ENCODE data around the gene MAX. TPM values are rescaled to one million over a fixed set of nuclear protein-coding genes. Genes with fewer than 3 reads are reported as not detected.

Gene MAX
- total and polyA plus RNA-seq, 8 donors: 21.4 to 64.9 (median 50.7) TPM

DNA sequence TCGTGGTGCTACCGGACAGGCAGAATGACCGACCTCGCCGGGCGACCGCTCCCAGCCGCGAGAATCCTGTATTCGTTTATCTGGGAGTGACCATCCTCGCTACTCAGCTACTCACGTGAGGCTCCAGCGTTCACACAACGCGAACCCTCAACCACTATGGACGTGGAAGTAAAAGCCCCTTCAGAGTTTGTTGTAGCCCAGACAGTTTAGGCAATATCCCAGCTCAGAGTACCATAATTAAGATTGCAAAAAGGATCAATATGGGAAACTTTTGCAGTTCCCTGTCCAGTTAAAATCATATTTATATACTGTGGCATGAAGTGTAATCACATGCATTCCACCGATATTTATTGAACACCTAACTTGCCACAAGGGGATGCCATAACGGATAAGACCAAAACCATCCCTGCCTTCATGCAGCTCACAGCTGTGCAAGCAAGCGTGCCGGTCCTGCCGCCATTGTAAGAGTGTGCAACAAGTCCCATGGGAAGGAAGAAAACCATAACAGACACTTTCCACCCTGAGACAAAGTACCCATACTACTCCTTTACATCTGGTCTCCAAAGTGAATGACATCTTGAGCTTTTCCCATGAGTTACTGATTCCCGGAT, 938 bp upstream of the MAX start:
- WGBS, 5 donors: 6 to 14% (median 10%) methylated on average over 18 to 22 of the region's 22 CpGs
- DNase-seq: peak in 1 of 2 donors; percentile 43
- TF ChIP-seq POLR2AphosphoS5 (IDR thresholded peaks at IDR 0.05): no peak
- no peak for TF ChIP-seq EP300 (IDR thresholded peaks at IDR 0.05)
- TF ChIP-seq, protein P1, sequence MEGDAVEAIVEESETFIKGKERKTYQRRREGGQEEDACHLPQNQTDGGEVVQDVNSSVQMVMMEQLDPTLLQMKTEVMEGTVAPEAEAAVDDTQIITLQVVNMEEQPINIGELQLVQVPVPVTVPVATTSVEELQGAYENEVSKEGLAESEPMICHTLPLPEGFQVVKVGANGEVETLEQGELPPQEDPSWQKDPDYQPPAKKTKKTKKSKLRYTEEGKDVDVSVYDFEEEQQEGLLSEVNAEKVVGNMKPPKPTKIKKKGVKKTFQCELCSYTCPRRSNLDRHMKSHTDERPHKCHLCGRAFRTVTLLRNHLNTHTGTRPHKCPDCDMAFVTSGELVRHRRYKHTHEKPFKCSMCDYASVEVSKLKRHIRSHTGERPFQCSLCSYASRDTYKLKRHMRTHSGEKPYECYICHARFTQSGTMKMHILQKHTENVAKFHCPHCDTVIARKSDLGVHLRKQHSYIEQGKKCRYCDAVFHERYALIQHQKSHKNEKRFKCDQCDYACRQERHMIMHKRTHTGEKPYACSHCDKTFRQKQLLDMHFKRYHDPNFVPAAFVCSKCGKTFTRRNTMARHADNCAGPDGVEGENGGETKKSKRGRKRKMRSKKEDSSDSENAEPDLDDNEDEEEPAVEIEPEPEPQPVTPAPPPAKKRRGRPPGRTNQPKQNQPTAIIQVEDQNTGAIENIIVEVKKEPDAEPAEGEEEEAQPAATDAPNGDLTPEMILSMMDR (IDR thresholded peaks at IDR 0.05): no peak
- TF ChIP-seq POLR2A (IDR thresholded peaks at IDR 0.05): no peak
- H3K27me3 ChIP-seq: no peaks in the 10 kb centered on the region
- peaks cover 0 to 7% (median 2%) of the 10 kb centered on the region in 4 donors for H3K36me3 ChIP-seq
- peak overlapping the region; percentile 37 to 96 (median 64) for H3K27ac ChIP-seq
- no peaks in the 10 kb centered on the region for H3K9me3 ChIP-seq
- intact Hi-C loops (cut with DNase I; ENCODE audit: low total_unique reads): no loop called here
- H3K4me1 ChIP-seq: peaks cover 23 to 40% (median 35%) of the 10 kb centered on the region in 4 donors
- H3K4me3 ChIP-seq: peak overlapping the region; percentile 70 to 96 (median 94)

DNA sequence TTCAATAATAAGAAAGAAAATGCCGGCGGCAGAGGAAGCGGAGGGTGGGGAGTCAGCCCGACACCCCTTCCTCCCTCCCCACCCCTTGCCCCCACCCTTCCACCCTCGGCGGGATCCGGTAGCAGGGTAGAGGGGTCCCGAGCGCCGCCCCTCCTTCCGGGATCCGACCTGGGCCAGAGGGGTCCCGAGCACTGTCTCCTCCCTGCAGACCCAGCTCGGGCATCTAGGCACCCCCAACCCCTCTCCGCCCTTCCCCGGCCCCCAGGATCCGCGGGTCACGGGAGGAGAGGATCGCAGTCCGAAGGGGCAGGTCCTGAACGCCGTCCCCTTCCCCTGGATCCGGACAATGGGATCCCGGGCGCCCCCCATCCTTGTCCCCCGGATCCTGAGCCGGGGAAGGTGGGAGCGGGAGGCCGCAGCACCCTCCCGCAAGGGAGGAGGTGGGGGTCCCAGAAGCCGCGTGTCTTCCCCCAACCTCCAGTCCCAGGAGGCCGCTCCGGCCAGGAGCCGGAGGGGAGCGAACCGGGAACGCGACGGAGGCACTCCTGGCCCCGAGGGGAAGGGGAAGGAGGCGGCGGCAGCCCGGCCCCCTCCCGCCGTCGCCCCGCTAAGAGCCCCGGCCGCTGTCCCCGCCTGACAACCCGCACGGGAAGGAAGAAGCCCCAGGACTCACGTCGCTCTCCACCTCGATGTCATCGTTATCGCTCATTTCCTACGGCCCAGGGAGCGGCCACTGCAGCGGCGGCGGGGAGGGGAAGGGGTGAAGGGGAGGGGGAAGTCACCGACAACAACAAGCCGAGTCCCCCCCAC, 481 bp downstream of the MAX start:
- 0 to 1% (median 0%) methylated on average over 30 to 66 of the region's 66 CpGs for WGBS, 5 donors
- peaks cover 34 to 55% (median 48%) of the 10 kb centered on the region in 4 donors for H3K4me1 ChIP-seq
- intact Hi-C loops (cut with DNase I; ENCODE audit: low total_unique reads): no loop called here

DNA sequence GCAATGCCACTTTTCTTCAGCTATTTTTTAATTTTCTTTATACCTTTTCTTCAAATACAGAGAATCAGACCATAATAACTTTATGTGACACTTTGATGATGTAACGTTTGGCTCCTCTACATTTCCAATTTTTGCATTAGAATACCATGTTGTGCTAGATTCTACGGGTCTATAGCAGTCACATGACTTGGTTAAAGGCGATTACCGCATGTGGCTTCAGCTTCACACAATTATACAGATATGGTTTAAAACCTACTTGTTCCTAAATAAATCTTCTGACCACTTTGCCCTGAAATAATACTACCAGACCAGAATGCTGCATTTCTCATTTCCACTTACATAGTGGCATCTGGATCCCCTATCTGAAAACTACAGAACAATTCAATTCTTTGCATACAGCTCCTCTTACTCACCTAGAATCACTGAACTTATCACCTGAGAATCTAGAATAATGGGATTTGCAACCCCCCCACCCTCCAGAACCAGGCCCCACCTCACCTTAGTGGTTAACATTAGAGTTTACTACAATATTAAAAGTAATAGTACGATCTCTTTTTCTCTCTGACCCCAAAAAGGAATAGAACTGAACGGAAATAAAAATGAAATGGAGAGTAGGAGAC, 1.3 kb downstream of the MAX start:
- intact Hi-C loops (cut with DNase I; ENCODE audit: low total_unique reads): no loop called here
- TF ChIP-seq, protein P1 (IDR thresholded peaks at IDR 0.05): no peak
- TF ChIP-seq POLR2AphosphoS5 (IDR thresholded peaks at IDR 0.05) (no peak), EP300 (IDR thresholded peaks at IDR 0.05) (no peak), POLR2A (IDR thresholded peaks at IDR 0.05) (no peak)
- peak overlapping the region; percentile 91 to 96 (median 94) for H3K4me3 ChIP-seq
- DNase-seq: no peak
- WGBS, 5 donors: 21 to 32% (median 27%) methylated on average over 6 of the region's 6 CpGs
- H3K27me3 ChIP-seq: no peaks in the 10 kb centered on the region
- H3K27ac ChIP-seq: peak overlapping the region in 4 of 5 donors; percentile 93 to 96 (median 94)
- H3K36me3 ChIP-seq: peaks cover 0 to 7% (median 4%) of the 10 kb centered on the region in 4 donors
- H3K9me3 ChIP-seq: no peaks in the 10 kb centered on the region
- peaks cover 42 to 63% (median 56%) of the 10 kb centered on the region in 4 donors for H3K4me1 ChIP-seq

More for the DNA sequence above, 481 bp downstream of the MAX start:
- Histone ChIP-seq H3K27me3 (no peaks in the 10 kb centered on the region), H3K4me3 (peak overlapping the region; percentile 91 to 96 (median 94)), H3K36me3 (peaks cover 0 to 7% (median 4%) of the 10 kb centered on the region in 4 donors), H3K27ac (peak overlapping the region; percentile 79 to 96 (median 93)), H3K9me3 (no peaks in the 10 kb centered on the region)
- TF ChIP-seq EP300 (IDR thresholded peaks at IDR 0.05) (no peak), POLR2A (IDR thresholded peaks at IDR 0.05) (no peak), POLR2AphosphoS5 (IDR thresholded peaks at IDR 0.05) (no peak)
- TF ChIP-seq, protein P1 (IDR thresholded peaks at IDR 0.05): no peak
- DNase-seq: peak; percentile 30 to 64

DNA sequence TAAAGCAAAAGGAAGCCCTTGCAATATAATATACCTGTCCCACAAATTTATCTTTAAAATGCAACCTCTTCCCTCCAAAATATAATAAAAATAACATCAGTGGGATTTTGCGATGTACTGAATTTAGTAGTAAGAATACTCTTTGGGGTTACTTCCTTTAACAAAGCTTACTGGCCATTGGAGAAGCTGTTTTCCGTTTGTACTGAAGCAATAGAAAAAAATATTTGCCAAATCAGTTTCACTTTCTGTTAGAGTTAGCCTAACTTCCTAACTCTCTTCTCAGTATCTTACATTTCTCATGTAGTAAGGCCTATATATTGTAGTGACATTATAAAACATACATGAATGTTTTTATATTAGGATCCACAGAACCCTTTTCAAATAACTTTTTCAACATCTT, 3.7 kb downstream of the MAX start:
- Histone ChIP-seq H3K27ac (peak overlapping the region in 4 of 5 donors; percentile 25 to 73 (median 60)), H3K27me3 (no peaks in the 10 kb centered on the region), H3K4me1 (peaks cover 55 to 86% (median 77%) of the 10 kb centered on the region in 4 donors), H3K4me3 (peak overlapping the region in 3 of 4 donors; percentile 3 to 23 (median 11)), H3K36me3 (peaks cover 5 to 22% (median 17%) of the 10 kb centered on the region in 4 donors), H3K9me3 (no peaks in the 10 kb centered on the region)
- TF ChIP-seq, protein P1 (IDR thresholded peaks at IDR 0.05): no peak
- TF ChIP-seq POLR2A (IDR thresholded peaks at IDR 0.05) (no peak), EP300 (IDR thresholded peaks at IDR 0.05) (no peak), POLR2AphosphoS5 (IDR thresholded peaks at IDR 0.05) (no peak)
- peak in 1 of 2 donors; percentile 56 for DNase-seq
- 5 to 21% (median 8%) methylated on average over 2 of the region's 2 CpGs for WGBS, 5 donors
- intact Hi-C loops (cut with DNase I; ENCODE audit: low total_unique reads): no loop called here

Measured in stomach (tissue), 9 donors.